Mammary epithelial cell (primary cell): ENCODE results near the gene MTSS2.

Source experiments
- EZH2 ChIP-seq: IDR thresholded peaks from 2 replicates; pipeline ENCODE4 v1.6.1; 2012; ENCODE audit warnings: low read length, inconsistent platforms, borderline replicate concordance
- TF ChIP-seq, protein P1 (sequence below), 2 donors: IDR thresholded peaks in 1 of 2; conservative IDR thresholded peaks in 1 of 2; 2 replicates each; pipeline ENCODE4 v1.5.1; 2011 to 2012; ENCODE audit warnings: inconsistent platforms in 2 of 2, low read length in 2 of 2, mild to moderate bottlenecking in 2 of 2, control low read depth in 1 of 2, low read depth in 1 of 2; ENCODE audit not compliant: insufficient read depth in 1 of 2; ENCODE audit errors: extremely low read depth in 1 of 2

DNA sequence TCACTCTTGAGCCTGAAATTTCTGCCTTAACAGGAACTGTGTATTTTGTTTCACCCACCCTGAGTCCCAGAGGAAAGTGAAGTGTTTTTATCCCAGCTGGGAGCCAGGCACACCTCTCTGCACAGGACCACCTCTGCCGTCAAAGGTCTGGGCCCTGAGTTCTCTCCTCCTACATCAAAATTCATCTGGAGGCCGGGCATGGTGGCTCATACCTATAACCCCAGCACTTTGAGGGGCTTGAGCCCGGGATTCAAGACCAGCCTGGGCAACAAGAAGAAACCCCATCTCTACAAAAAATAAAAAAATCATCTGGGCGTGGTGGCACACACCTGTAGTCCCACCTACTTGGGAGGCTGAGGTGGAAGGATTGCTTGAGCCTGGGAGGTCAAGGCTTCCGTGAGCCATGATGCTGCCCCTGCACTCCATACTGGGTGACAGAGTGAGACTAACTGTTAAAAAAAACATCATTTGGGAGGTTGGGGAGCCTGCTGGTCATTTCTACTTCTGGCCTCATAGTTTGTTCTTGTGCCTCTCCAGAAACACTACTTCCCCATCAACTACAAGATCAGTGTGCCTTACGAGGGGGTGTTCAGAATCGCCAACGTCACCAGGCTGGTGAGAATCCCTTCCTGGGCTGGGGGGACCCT lies 29.7 kb downstream of the MTSS2 start:
- TF ChIP-seq, protein P1, sequence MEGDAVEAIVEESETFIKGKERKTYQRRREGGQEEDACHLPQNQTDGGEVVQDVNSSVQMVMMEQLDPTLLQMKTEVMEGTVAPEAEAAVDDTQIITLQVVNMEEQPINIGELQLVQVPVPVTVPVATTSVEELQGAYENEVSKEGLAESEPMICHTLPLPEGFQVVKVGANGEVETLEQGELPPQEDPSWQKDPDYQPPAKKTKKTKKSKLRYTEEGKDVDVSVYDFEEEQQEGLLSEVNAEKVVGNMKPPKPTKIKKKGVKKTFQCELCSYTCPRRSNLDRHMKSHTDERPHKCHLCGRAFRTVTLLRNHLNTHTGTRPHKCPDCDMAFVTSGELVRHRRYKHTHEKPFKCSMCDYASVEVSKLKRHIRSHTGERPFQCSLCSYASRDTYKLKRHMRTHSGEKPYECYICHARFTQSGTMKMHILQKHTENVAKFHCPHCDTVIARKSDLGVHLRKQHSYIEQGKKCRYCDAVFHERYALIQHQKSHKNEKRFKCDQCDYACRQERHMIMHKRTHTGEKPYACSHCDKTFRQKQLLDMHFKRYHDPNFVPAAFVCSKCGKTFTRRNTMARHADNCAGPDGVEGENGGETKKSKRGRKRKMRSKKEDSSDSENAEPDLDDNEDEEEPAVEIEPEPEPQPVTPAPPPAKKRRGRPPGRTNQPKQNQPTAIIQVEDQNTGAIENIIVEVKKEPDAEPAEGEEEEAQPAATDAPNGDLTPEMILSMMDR (conservative IDR thresholded peaks at IDR 0.05 in 1 of 2, IDR thresholded peaks at IDR 0.05 in 1 of 2; ENCODE audit: extremely low read depth in 1 of 2, insufficient read depth in 1 of 2, low read depth in 1 of 2, low read length in 2 of 2), result no peak
- TF ChIP-seq EZH2, result no peak
